GM23338 (cell line): ENCODE measurements around the gene KDM6A.

Experiments
- CTCF ChIP-seq, 2 experiments: fragments of 200-600 bp in 1 of 2; sonication (generic) in 1 of 2; conservative IDR thresholded peaks; 2 replicates each; pipeline versions ENCODE4 v1.5.1 to v1.6.1; 2016 to 2017; ENCODE audit warnings: antibody characterized with exemption in 2 of 2, low read depth in 2 of 2, mild to moderate bottlenecking in 2 of 2, moderate library complexity in 1 of 2
- EZH2 ChIP-seq: fragments of 200-600 bp; sonication (generic); IDR thresholded peaks from one replicate; pipeline ENCODE4 v1.8.0; 2017; ENCODE audit warnings: antibody characterized with exemption, mild to moderate bottlenecking, low read depth; ENCODE audit not compliant: unreplicated experiment
- POLR2AphosphoS5 ChIP-seq: IDR thresholded peaks from 2 replicates; pipeline ENCODE4 v1.6.1; 2016; ENCODE audit warnings: antibody characterized with exemption, low read depth
- REST ChIP-seq: IDR thresholded peaks from one replicate; pipeline ENCODE4 v1.6.1; 2018; ENCODE audit warnings: antibody characterized with exemption; ENCODE audit not compliant: unreplicated experiment

- TF ChIP-seq CTCF (conservative IDR thresholded peaks at IDR 0.05; ENCODE audit: low read depth in 2 of 2) (no peak), POLR2AphosphoS5 (no peak), EZH2 (no peak), REST (no peak)
Measured at GRCh38 chrX:44949125-44949524, 76.1 kb downstream of the KDM6A start.
